Islet precursor cell (in vitro differentiated cells): ENCODE measurements around the gene TMEM164.

Source experiments
- DNase-seq: peaks from one replicate; pipeline ENCODE4 v3.0.0-alpha.2; 2018

TMEM164 gene

GRCh38 chrX:110004215-110004614 is 1.3 kb downstream of the TMEM164 start:
- peak; percentile 54 for DNase-seq

- no peak for DNase-seq
Measured at GRCh38 chrX:110004731-110005369, 1.9 kb downstream of the TMEM164 start.

- no peak for DNase-seq
Measured at GRCh38 chrX:110006161-110006560, 3.2 kb downstream of the TMEM164 start.

- no peak for DNase-seq
Measured at GRCh38 chrX:110006821-110007375, 4.0 kb downstream of the TMEM164 start.

- DNase-seq, result no peak
Measured at GRCh38 chrX:110008011-110008635, 5.2 kb downstream of the TMEM164 start.

- peak; percentile 61 for DNase-seq
Measured at GRCh38 chrX:110012818-110013485, 10.0 kb downstream of the TMEM164 start.

- no peak for DNase-seq
Measured at GRCh38 chrX:110013968-110014367, 11.1 kb downstream of the TMEM164 start.

GRCh38 chrX:110015032-110015431 is 12.1 kb downstream of the TMEM164 start:
- no peak for DNase-seq

GRCh38 chrX:110015915-110016314 is 13.0 kb downstream of the TMEM164 start:
- no peak for DNase-seq

- DNase-seq, result no peak
Measured at GRCh38 chrX:110020536-110020935, 17.6 kb downstream of the TMEM164 start.

GRCh38 chrX:110021258-110022022 is 18.5 kb downstream of the TMEM164 start:
- no peak for DNase-seq

- no peak for DNase-seq
Measured at GRCh38 chrX:110022599-110023448, 19.9 kb downstream of the TMEM164 start.

- DNase-seq, result no peak
Measured at GRCh38 chrX:110025395-110025794, 22.5 kb downstream of the TMEM164 start.

GRCh38 chrX:110026099-110026844 is 23.4 kb downstream of the TMEM164 start:
- no peak for DNase-seq

GRCh38 chrX:110032534-110033147 is 29.7 kb downstream of the TMEM164 start:
- DNase-seq, result no peak

- no peak for DNase-seq
Measured at GRCh38 chrX:110034036-110034435, 31.1 kb downstream of the TMEM164 start.

- no peak for DNase-seq
Measured at GRCh38 chrX:110036162-110037033, 33.5 kb downstream of the TMEM164 start.

- DNase-seq, result no peak
Measured at GRCh38 chrX:110037178-110037577, 34.3 kb downstream of the TMEM164 start.

- DNase-seq, result no peak
Measured at GRCh38 chrX:110038900-110039299, 36.0 kb downstream of the TMEM164 start.

GRCh38 chrX:110041980-110042379 is 39.1 kb downstream of the TMEM164 start:
- DNase-seq, result no peak
